Thymus (tissue), 11 donors: ENCODE measurements around the gene RASA3. TPM values are rescaled to one million over a fixed set of nuclear protein-coding genes. Genes with fewer than 3 reads are reported as not detected.
"Not testable (repeated sequence)": the region's sequence is repeated elsewhere in the genome, so short reads cannot be mapped to it uniquely, and the experiment has no call there.

Source experiments
- DNase-seq, 9 donors: peaks; one replicate each; pipeline ENCODE4 v3.0.0-alpha.2; 2013; ENCODE audit warnings: low spot score in 9 of 9, low read depth in 6 of 9, missing footprints in 1 of 9
- H3K27ac ChIP-seq, 2 donors: one replicate each; pipeline ENCODE4 v1.5.1; 2013; ENCODE audit warnings: control low read depth in 1 of 2, low read depth in 1 of 2, low read length in 1 of 2, mild to moderate bottlenecking in 1 of 2, moderate library complexity in 1 of 2
- H3K27me3 ChIP-seq, 2 donors: one replicate each; pipeline ENCODE4 v1.5.1; 2013; ENCODE audit warnings: low read length in 1 of 2; ENCODE audit not compliant: control insufficient read depth in 2 of 2, insufficient read depth in 1 of 2
- H3K36me3 ChIP-seq, 2 donors: one replicate each; pipeline ENCODE4 v1.5.1; 2013; ENCODE audit warnings: low read length in 1 of 2, mild to moderate bottlenecking in 1 of 2, moderate library complexity in 1 of 2; ENCODE audit not compliant: control insufficient read depth in 2 of 2, insufficient read depth in 2 of 2
- H3K4me1 ChIP-seq, 2 donors: one replicate each; pipeline ENCODE4 v1.5.1; 2013; ENCODE audit warnings: low read length in 2 of 2; ENCODE audit not compliant: control insufficient read depth in 2 of 2, insufficient read depth in 2 of 2
- H3K4me3 ChIP-seq, 2 donors: one replicate each; pipeline ENCODE4 v1.5.1; 2013; ENCODE audit warnings: low read length in 2 of 2, control low read depth in 1 of 2, mild to moderate bottlenecking in 1 of 2
- H3K9me3 ChIP-seq, 2 donors: one replicate each; pipeline ENCODE4 v1.5.1; 2013; ENCODE audit warnings: low read length in 1 of 2, mild to moderate bottlenecking in 1 of 2; ENCODE audit not compliant: control insufficient read depth in 2 of 2, insufficient read depth in 1 of 2
- WGBS: extraction: QIAGEN DNeasy Blood & Tissue Kit; methylation state at CpG from one replicate; pipeline ENCODE4 v1.1.7; 2013; 5-methylcytosine and 5-hydroxymethylcytosine counted together
- polyA plus RNA-seq: library from polyadenylated mRNA; stranded (reverse); fragments of 200-250 nt; gene quantifications from one replicate; pipeline ENCODE4 v1.2.3, GENCODE V29; 2013
- total RNA-seq: library from RNA; stranded (reverse); fragments of 120-200 nt; gene quantifications from one replicate; pipeline ENCODE4 v1.2.4, GENCODE V29; 2013
- donor health status: healthy.

RASA3 gene
- total and polyA plus RNA-seq, 2 donors = 23.8 to 25.1 TPM

GRCh38 chr13:114103801-114104654, 28.4 kb downstream of the RASA3 start:
- DNase-seq = no peak
- no peak overlapping the region for H3K4me3 ChIP-seq
- peaks cover 3 to 4% of the 10 kb centered on the region in 2 donors for H3K36me3 ChIP-seq
- no peak overlapping the region for H3K27ac ChIP-seq
- H3K27me3 ChIP-seq = no peaks in the 10 kb centered on the region
- 89% methylated on average over 59 of the region's 62 CpGs for WGBS
- no peaks in the 10 kb centered on the region for H3K9me3 ChIP-seq
- H3K4me1 ChIP-seq = peaks cover 5 to 58% of the 10 kb centered on the region in 2 donors

DNA sequence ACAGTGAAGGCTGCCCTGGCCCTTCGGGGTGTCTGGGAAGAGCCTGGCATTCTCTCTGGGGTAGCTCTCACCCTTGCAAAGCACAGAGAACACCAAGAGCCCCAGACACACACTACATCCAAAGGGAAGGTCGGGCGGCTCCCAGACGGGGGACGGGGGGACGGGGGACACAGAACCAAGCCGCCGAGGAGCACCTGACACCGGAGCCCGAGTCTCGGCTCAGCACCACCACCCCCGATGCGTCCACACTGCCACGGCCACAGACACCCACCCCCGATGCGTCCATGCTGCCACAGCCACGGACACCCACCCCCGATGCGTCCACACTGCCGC, 29.2 kb downstream of the RASA3 start:
- H3K27me3 ChIP-seq, DNase-seq, H3K9me3 ChIP-seq, H3K36me3 ChIP-seq, H3K27ac ChIP-seq, H3K4me3 ChIP-seq: not testable (repeated sequence)
- H3K4me1 ChIP-seq = peaks cover 0 to 50% of the 10 kb centered on the region in 2 donors
- over 99% methylated on average over 16 of the region's 20 CpGs for WGBS

DNA sequence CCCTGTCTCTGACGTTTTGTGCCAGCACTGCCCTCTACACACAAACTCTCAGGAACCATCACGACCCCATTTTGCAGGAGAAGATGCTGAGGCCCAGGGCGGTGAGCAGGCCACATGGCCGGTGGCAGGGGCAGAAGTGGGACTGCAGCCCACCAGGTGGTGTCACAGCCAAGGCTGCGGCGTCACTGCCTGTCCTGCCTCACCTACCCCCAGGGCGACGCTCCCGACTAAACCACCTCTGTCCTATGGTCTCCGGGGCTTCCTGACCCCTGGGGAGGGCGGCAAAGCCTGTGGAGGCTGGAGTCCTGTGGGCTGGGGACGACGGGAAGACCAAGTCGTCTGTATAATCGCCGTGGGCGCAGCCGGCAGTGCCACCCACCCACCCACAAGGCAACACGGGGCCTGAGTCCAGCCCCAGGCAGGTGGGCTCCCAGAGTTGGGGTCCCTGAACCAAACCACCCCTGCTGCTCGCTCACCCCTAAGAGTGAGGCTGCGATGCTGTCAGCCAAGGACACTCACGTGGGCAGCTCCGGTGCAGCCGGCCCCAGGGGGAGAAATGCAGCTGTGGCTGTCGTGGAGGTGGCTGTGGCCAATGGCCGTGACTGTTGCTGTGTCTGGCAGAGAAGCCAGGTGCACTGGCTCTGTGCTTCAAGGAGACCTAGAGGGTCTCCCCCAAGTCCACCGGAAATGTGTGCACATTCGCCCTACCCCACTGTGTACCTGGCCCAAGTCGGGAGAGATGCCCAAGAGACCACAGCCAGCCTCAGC, 29.7 kb downstream of the RASA3 start:
- no peaks in the 10 kb centered on the region for H3K9me3 ChIP-seq
- WGBS = 95% methylated on average over 29 of the region's 29 CpGs
- H3K4me3 ChIP-seq = no peak overlapping the region
- H3K27ac ChIP-seq = no peak overlapping the region
- H3K27me3 ChIP-seq = no peaks in the 10 kb centered on the region
- DNase-seq = no peak
- H3K36me3 ChIP-seq = peaks cover 3 to 4% of the 10 kb centered on the region in 2 donors
- peaks cover 0 to 44% of the 10 kb centered on the region in 2 donors for H3K4me1 ChIP-seq

DNA sequence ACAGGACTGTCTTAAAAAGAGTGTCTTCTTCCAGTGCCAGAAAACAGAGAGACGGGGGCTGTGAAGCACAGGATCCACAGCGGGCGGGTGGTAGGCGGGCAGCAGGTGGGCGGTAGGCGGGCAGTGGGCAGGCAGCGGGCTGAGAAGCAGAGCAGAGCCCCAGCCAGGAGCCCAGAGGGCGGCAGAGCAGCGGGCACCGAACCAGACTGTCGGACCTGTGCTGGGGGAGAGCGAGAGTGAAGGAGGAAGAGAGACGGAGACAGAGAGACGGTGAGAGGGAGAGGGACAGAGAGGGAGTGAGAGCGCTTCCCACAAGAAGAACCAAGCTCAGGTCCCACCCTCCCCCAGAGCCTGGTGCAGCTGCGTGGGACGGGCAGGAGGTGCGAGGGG, 30.3 kb downstream of the RASA3 start:
- no peak overlapping the region for H3K4me3 ChIP-seq
- no peaks in the 10 kb centered on the region for H3K9me3 ChIP-seq
- WGBS = 98% methylated on average over 18 of the region's 18 CpGs
- no peak for DNase-seq
- H3K4me1 ChIP-seq = peaks cover 0 to 39% of the 10 kb centered on the region in 2 donors
- H3K27me3 ChIP-seq = no peaks in the 10 kb centered on the region
- H3K27ac ChIP-seq = no peak overlapping the region
- H3K36me3 ChIP-seq = peaks cover 3 to 4% of the 10 kb centered on the region in 2 donors

GRCh38 chr13:114101358-114102130, 30.9 kb downstream of the RASA3 start:
- Histone ChIP-seq H3K4me1 (peaks cover 0 to 37% of the 10 kb centered on the region in 2 donors), H3K27ac (peak overlapping the region in 1 of 2 donors; percentile 74), H3K4me3 (no peak overlapping the region)

DNA sequence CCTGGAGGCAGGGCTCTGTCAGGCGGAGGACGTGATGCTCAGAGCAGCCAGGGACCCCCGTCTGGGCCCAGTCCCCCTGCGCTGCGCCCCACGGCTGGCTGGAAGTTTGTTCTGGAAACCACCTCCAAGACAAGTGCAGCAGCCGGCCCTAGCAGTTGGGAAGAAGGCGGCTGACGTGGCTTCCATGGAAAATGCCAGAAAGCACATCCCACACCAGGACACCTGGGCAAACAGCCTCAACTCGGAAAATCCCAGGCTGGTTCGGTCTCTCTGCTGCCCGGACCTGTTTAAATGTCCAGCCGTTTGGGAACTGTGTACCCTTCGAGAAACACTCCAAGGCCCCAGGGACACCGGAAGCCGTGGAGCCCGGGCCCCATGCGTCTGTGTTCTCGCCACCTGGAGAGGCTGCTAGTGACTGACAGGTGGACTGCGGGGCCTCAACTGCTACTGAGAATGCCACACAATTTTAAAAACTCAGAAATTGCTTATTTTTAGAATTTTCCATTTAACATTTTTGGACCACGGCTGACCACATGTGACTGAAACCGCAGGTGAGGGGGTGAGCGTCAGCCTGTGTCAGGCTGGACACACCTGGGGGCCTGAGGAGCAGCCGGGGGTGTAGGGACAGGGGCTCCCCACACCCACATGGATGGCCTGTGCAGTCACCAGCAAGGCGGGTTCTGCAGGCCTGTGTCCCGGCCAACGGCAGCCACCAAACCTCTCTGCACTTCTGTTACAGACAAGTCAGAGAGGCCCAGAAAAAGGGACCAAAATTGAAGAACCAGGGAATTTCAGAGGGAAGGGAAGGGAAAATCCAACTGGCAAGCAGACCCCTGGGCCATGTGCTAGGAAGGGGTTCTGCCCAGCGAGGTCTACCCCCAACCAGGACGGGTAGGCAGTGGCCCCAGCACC, 31.7 kb downstream of the RASA3 start:
- 90% methylated on average over 29 of the region's 29 CpGs for WGBS
- no peak for DNase-seq
- Histone ChIP-seq H3K27ac (peak overlapping the region; percentile 46 to 74), H3K36me3 (peaks cover 3 to 4% of the 10 kb centered on the region in 2 donors), H3K27me3 (no peaks in the 10 kb centered on the region), H3K9me3 (no peaks in the 10 kb centered on the region), H3K4me1 (peaks cover 0 to 33% of the 10 kb centered on the region in 2 donors), H3K4me3 (no peak overlapping the region)

More at GRCh38 chr13:114101358-114102130, 30.9 kb downstream of the RASA3 start:
- H3K36me3 ChIP-seq = peaks cover 3 to 4% of the 10 kb centered on the region in 2 donors
- no peaks in the 10 kb centered on the region for H3K9me3 ChIP-seq
- WGBS = 92% methylated on average over 27 of the region's 27 CpGs
- DNase-seq = no peak
- no peaks in the 10 kb centered on the region for H3K27me3 ChIP-seq

DNA sequence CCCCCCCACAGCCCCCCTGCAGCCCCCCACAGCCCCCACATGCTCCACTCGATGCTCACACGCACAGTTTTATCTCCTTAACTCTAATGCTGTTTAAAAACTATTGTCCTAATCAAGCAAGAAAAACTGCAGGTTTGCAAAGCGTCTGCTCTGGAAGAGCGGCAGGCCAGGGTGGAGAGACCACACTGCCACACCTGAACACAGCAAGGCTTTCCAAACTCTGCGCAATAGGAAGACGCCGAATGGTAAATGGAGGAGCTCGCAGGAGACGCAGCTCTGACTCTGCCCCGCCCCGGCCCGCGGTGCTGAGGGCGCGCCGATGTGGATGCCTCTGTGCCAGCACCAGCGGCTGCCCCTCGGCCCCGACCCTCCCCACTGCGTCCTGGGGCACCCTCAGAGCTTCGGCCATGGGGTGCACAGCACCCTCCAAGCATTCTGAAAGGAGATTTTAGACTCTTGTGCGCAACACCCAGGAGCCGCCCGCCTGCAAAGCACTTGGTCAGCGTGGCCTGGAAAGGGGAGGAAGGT, 32.4 kb downstream of the RASA3 start:
- H3K27me3 ChIP-seq = no peaks in the 10 kb centered on the region
- peak overlapping the region; percentile 53 to 74 for H3K27ac ChIP-seq
- H3K36me3 ChIP-seq = peaks cover 3 to 4% of the 10 kb centered on the region in 2 donors
- H3K4me3 ChIP-seq = no peak overlapping the region
- H3K4me1 ChIP-seq = peaks cover 0 to 29% of the 10 kb centered on the region in 2 donors
- 94% methylated on average over 25 of the region's 25 CpGs for WGBS
- DNase-seq = no peak
- H3K9me3 ChIP-seq = no peaks in the 10 kb centered on the region

- peaks cover 0 to 26% of the 10 kb centered on the region in 2 donors for H3K4me1 ChIP-seq
- no peak for DNase-seq
- H3K4me3 ChIP-seq = no peak overlapping the region
- WGBS = 86% methylated on average over 15 of the region's 15 CpGs
- H3K9me3 ChIP-seq = no peaks in the 10 kb centered on the region
- no peaks in the 10 kb centered on the region for H3K27me3 ChIP-seq
- peaks cover 3 to 4% of the 10 kb centered on the region in 2 donors for H3K36me3 ChIP-seq
- H3K27ac ChIP-seq = peak overlapping the region in 1 of 2 donors; percentile 11
Observed at GRCh38 chr13:114099191-114099590, 33.2 kb downstream of the RASA3 start.
